SKM-1 treated with dmso at 0.1 percent for 144 hours (cell line): ENCODE results near the gene KEL.

Source experiments
- DNase-seq: peaks from one replicate; lab custom pipeline; 2025; ENCODE audit not compliant: unreplicated experiment; lab: John Stamatoyannopoulos, UW

The KEL gene

DNA sequence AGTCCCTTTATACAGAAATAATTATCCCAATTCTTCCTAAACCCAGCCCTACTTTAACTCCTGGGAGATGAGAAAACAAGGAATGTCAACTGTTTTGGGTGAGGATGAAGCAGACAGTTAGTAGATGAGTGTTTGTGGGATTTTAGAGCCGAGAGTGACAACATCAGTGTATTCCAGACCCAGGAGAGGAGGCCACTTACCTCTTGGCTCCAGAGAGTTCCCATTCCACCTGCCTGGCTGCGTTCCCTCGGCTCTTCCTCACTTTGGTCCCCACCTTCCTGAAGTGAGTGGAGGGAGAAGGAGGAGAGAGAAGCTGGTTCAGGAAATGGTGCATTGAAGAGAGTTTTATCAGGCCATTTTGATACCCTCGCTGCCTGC lies 579 bp downstream of the KEL start:
- no peak for DNase-seq

- no peak for DNase-seq
Measured at GRCh38 chr7:142960955-142961512, 1.1 kb downstream of the KEL start.

DNA sequence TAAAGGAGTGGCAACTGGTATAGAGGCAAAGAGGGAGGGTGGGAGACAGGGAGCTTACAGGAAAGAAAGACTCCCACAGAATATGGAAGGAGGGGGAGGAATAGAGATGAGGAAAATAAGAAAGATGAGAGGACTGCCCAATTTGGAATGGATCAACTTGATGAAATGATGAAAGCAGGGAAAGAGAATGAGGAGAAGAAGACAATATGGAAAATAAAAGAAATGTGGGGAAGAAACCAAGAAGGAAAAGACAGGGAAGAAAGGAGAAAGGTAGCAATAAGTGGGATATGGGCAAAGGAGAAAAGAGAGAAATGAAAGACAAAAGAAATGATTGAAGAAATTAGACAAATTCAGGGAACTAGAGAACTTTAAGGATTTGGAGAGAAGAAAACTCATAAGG lies 3.0 kb downstream of the KEL start:
- DNase-seq, result no peak

DNA sequence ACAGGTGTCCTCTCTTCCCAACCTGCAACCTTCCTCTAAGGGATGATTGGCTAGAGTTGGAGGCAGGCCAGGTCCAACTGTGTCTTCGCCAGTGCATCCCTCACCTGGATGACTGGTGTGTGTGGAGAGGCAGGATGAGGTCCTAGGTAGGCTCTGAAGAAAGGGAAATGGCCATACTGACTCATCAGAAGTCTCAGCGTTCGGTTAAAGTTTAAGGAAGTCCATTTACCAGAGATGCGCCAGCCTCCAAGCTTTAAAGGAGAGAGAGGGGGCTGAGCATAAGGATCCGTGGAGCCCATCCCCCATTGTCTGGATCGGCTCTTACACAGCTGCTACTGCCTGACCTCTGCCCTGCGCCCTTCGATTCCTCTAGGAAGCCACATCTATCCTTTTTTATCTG lies 4.4 kb downstream of the KEL start:
- DNase-seq, result no peak

DNA sequence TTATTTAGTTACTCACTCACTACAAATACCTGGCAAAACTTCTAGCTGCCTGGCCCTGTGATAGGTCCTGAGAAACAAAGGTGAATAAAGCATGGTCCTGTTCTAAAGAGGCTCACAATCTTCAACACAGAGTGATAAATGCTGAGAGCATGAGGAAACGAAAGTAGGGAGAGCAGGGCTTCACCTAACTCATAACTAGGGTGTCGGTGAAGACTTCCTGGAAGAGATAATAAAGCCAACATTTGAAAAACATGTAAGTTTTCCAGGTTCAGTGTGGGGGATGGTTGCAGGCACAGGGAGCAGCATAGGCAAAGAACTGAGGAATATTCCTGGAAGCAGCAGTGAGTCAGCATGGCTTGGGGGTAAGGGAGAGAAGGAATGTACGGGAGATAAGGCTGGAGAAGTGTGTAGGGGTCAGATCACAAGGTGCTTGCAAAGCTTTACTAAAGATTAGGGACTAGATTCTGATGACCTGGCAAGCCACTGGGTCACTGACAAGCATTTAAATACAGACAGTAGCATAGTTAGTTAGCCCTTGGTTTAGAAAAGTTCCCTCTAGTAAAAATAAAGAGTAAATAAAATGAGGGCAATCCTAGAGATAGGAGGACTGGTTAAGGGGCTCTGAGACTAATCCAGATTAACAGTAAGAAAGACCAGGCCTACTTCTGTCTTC lies 5.1 kb downstream of the KEL start:
- no peak for DNase-seq

GRCh38 chr7:142954680-142955268 lies 7.4 kb downstream of the KEL start:
- DNase-seq, result no peak

DNA sequence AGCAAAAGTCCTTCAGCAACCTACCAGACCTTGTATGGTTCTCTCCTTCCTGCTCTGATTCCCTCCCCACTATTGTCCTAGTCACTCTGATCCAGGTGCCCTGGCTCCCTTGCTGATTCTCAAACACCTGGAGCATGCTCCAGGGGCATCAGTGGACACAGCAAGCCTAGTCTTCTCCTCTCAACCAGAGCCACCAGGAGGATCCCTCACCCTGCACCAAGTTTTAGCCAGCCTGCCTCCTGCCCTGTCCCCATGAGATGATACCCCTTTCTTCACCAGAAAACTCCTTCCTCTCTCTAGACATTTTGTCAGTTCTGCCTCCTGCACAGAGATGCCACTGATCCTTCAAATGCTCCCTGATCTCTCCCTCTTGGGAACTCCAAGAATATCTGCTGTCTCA lies 11.9 kb downstream of the KEL start:
- no peak for DNase-seq

DNA sequence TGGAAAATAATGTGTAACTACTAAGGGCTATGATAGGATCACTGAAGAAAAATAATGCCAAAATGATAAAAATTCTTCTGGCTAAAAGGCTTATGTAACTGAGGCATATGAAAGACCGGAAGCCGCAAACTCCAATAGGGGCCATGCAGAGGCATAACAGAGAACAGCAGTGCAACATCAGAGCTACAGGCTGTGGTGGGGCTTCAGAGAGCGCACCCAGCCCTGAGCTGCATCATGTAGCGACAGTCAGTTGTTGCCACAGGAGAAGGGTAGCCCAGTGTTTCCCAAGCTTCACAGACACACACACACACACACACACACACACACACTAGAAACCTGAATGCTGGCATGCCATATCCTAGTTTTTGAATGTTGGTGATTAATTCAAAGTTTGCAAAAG lies 13.6 kb downstream of the KEL start:
- no peak for DNase-seq

- no peak for DNase-seq
Measured at GRCh38 chr7:142945001-142945400, 17.2 kb downstream of the KEL start.

- no peak for DNase-seq
Measured at GRCh38 chr7:142943706-142944268, 18.4 kb downstream of the KEL start.

DNA sequence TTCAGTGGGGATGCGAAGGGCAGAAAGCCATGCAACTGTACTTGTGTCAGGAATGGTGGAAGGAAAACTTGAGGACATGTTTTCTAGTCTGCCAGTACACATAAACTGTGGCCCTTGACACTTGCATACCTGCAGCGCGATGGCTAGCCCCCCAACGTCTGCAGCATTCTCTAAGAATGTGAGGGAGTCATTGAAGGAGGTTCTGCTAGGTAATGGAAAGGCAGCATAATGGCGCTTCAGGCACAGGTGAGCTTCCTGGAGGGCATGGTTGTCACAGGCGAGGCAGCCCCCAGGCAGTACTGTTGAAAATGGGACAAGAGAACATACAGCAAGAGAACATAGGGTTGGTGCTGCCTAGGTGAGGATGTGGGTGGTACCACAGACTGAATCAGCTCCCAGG lies 19.4 kb downstream of the KEL start:
- DNase-seq, result no peak

GRCh38 chr7:142941541-142941940 lies 20.6 kb downstream of the KEL start:
- DNase-seq, result no peak

GRCh38 chr7:142940966-142941535 lies 21.1 kb downstream of the KEL start:
- DNase-seq, result no peak

- DNase-seq, result no peak
Measured at GRCh38 chr7:142939226-142939910, 22.8 kb downstream of the KEL start, which contains the start of gene LLCFC1. TSS of gene LLCFC1 (plus strand) at chr7:142939484. CDS start at chr7:142939622, 138 bp downstream.

- no peak for DNase-seq
Measured at GRCh38 chr7:142938611-142939010, 23.6 kb downstream of the KEL start.

GRCh38 chr7:142935941-142936565 lies 26.1 kb downstream of the KEL start:
- DNase-seq, result no peak

- DNase-seq, result no peak
Measured at GRCh38 chr7:142934056-142934455, 28.1 kb downstream of the KEL start.

- DNase-seq, result no peak
Measured at GRCh38 chr7:142933624-142934023, 28.5 kb downstream of the KEL start, which contains the start of gene TRPV5. TSS of gene TRPV5 (minus strand) at chr7:142933746. CDS start at chr7:142933459, 287 bp downstream.

DNA sequence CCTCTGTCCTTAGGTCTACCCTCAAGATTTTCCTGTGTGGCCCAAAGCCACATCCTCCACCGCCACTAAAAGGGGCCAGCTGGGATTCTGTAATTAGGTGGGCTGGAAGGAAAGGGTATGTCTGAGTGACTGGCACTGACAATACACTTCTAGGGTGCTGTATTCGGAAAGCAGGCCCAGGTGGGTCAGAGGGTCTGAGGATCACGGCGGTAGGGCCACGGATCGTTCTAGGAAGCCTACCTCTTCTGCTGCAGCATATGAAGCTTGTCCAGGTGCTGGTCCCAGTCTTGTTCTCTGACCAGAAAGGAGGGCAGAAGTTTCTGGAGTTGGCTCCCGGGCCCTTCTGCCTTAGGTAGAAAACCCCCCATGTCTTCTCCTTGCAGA lies 29.1 kb downstream of the KEL start:
- DNase-seq, result no peak

- no peak for DNase-seq
Measured at GRCh38 chr7:142932386-142933091, 29.6 kb downstream of the KEL start.
